Activated naive CD4-positive, alpha-beta T cell treated with anti-CD3 and anti-CD28 coated beads, Interleukin-2, amount 50 U/mL, for 24 hours (primary cell): Measurements from ENCODE around the gene CNOT3.
"Not testable (repeated sequence)": the region's sequence is repeated elsewhere in the genome, so short reads cannot be mapped to it uniquely, and the experiment has no call there.

Experiments
- H3K27ac Mint-ChIP-seq: one replicate; pipeline ENCODE4 v1.8.0; 2021; ENCODE audit warnings: mild to moderate bottlenecking, mixed read lengths
- H3K27me3 Mint-ChIP-seq: one replicate; pipeline ENCODE4 v1.8.0; 2021; ENCODE audit warnings: mixed read lengths
- H3K36me3 Mint-ChIP-seq: one replicate; pipeline ENCODE4 v1.8.0; 2021; ENCODE audit warnings: mixed read lengths
- H3K4me1 Mint-ChIP-seq: one replicate; pipeline ENCODE4 v1.8.0; 2021; ENCODE audit warnings: mixed read lengths
- H3K4me3 Mint-ChIP-seq: one replicate; pipeline ENCODE4 v1.8.0; 2021; ENCODE audit warnings: mild to moderate bottlenecking, mixed read lengths
- H3K9me3 Mint-ChIP-seq: one replicate; pipeline ENCODE4 v1.8.0; 2021; ENCODE audit warnings: mixed read lengths

The CNOT3 gene

GRCh38 chr19:54137699-54138488 lies at the start of gene CNOT3:
TSS of gene CNOT3 (plus strand) at chr19:54137762. CDS start at chr19:54142979, 5,217 bp downstream.
- H3K4me3 Mint-ChIP-seq, result peak within 1 kb of the TSS; percentile 90
- no peaks in the 10 kb centered on the region for H3K36me3 Mint-ChIP-seq
- H3K4me1 Mint-ChIP-seq, result peaks cover 48% of the 10 kb centered on the region

GRCh38 chr19:54094426-54095000 lies 43.0 kb upstream of the CNOT3 start:
- Mint-ChIP-seq H3K27me3 (peaks cover 11% of the 10 kb centered on the region), H3K9me3 (no peaks in the 10 kb centered on the region), H3K36me3 (no peaks in the 10 kb centered on the region), H3K4me3 (no peak overlapping the region), H3K4me1 (peaks cover 14% of the 10 kb centered on the region), H3K27ac (peak overlapping the region; percentile 14)

More at GRCh38 chr19:54137699-54138488, at the start of gene CNOT3:
- no peaks in the 10 kb centered on the region for H3K9me3 Mint-ChIP-seq
- peak within 1 kb of the TSS; percentile 88 for H3K27ac Mint-ChIP-seq
- H3K27me3 Mint-ChIP-seq, result no peaks in the 10 kb centered on the region

GRCh38 chr19:54095136-54095858 lies 42.3 kb upstream of the CNOT3 start:
- Mint-ChIP-seq H3K27ac (no peak overlapping the region), H3K36me3 (no peaks in the 10 kb centered on the region), H3K4me1 (peaks cover 14% of the 10 kb centered on the region), H3K27me3 (peaks cover 10% of the 10 kb centered on the region), H3K4me3 (peak overlapping the region; percentile 15), H3K9me3 (no peaks in the 10 kb centered on the region)

GRCh38 chr19:54095859-54096616 lies 41.5 kb upstream of the CNOT3 start:
- peak overlapping the region; percentile 80 for H3K4me3 Mint-ChIP-seq
- H3K27me3 Mint-ChIP-seq, H3K9me3 Mint-ChIP-seq, H3K36me3 Mint-ChIP-seq: not testable (repeated sequence)
- H3K4me1 Mint-ChIP-seq, result peaks cover 14% of the 10 kb centered on the region
- H3K27ac Mint-ChIP-seq, result peak overlapping the region; percentile 81

GRCh38 chr19:54096617-54097106 lies 40.9 kb upstream of the CNOT3 start:
- H3K27me3 Mint-ChIP-seq, result peaks cover 8% of the 10 kb centered on the region
- H3K9me3 Mint-ChIP-seq, result no peaks in the 10 kb centered on the region
- peaks cover 14% of the 10 kb centered on the region for H3K4me1 Mint-ChIP-seq
- H3K27ac Mint-ChIP-seq, result peak overlapping the region; percentile 48
- no peaks in the 10 kb centered on the region for H3K36me3 Mint-ChIP-seq
- peak overlapping the region; percentile 60 for H3K4me3 Mint-ChIP-seq

GRCh38 chr19:54099190-54099902 lies 38.2 kb upstream of the CNOT3 start:
- Mint-ChIP-seq H3K27me3 (peaks cover 3% of the 10 kb centered on the region), H3K36me3 (no peaks in the 10 kb centered on the region), H3K9me3 (no peaks in the 10 kb centered on the region), H3K4me3 (no peak overlapping the region), H3K4me1 (peaks cover 21% of the 10 kb centered on the region), H3K27ac (no peak overlapping the region)

- not testable (repeated sequence) for H3K9me3 Mint-ChIP-seq, H3K27ac Mint-ChIP-seq, H3K27me3 Mint-ChIP-seq, H3K4me3 Mint-ChIP-seq, H3K36me3 Mint-ChIP-seq
- H3K4me1 Mint-ChIP-seq, result peaks cover 20% of the 10 kb centered on the region
These were observed 37.7 kb upstream of the CNOT3 start for GRCh38 chr19:54099903-54100255.

GRCh38 chr19:54100561-54100960 lies 37.0 kb upstream of the CNOT3 start, which contains the start of gene OSCAR:
TSS of gene OSCAR (minus strand) at chr19:54100803. CDS start at chr19:54100792, 11 bp downstream.
- Mint-ChIP-seq H3K27ac (no peak within 1 kb of the TSS), H3K36me3 (no peaks in the 10 kb centered on the region), H3K27me3 (peaks cover 1% of the 10 kb centered on the region), H3K4me3 (peak within 1 kb of the TSS; percentile 67), H3K9me3 (no peaks in the 10 kb centered on the region), H3K4me1 (peaks cover 23% of the 10 kb centered on the region)

- Mint-ChIP-seq H3K4me3 (peak within 1 kb of the TSS; percentile 98), H3K4me1 (peaks cover 23% of the 10 kb centered on the region), H3K36me3 (peaks cover 4% of the 10 kb centered on the region), H3K9me3 (no peaks in the 10 kb centered on the region), H3K27me3 (no peaks in the 10 kb centered on the region), H3K27ac (peak within 1 kb of the TSS; percentile 91)
These were observed 35.0 kb upstream of the CNOT3 start, which contains the start of gene NDUFA3 for GRCh38 chr19:54102421-54103169. TSS of gene NDUFA3 (plus strand) at chr19:54102855. CDS start at chr19:54102879, 24 bp downstream.

GRCh38 chr19:54104998-54105715 lies 32.4 kb upstream of the CNOT3 start:
- Mint-ChIP-seq H3K9me3 (no peaks in the 10 kb centered on the region), H3K4me3 (peak overlapping the region; percentile 19), H3K27me3 (no peaks in the 10 kb centered on the region), H3K4me1 (peaks cover 23% of the 10 kb centered on the region), H3K36me3 (peaks cover 5% of the 10 kb centered on the region), H3K27ac (no peak overlapping the region)

- Mint-ChIP-seq H3K4me3 (peak overlapping the region; percentile 42), H3K27me3 (no peaks in the 10 kb centered on the region), H3K9me3 (no peaks in the 10 kb centered on the region), H3K36me3 (peaks cover 8% of the 10 kb centered on the region), H3K4me1 (peaks cover 23% of the 10 kb centered on the region), H3K27ac (peak overlapping the region; percentile 47)
These were observed 31.8 kb upstream of the CNOT3 start for GRCh38 chr19:54105796-54106195.

- no peaks in the 10 kb centered on the region for H3K27me3 Mint-ChIP-seq
- no peak overlapping the region for H3K27ac Mint-ChIP-seq
- peaks cover 23% of the 10 kb centered on the region for H3K4me1 Mint-ChIP-seq
- H3K36me3 Mint-ChIP-seq, result peaks cover 9% of the 10 kb centered on the region
- H3K9me3 Mint-ChIP-seq, result no peaks in the 10 kb centered on the region
- H3K4me3 Mint-ChIP-seq, result no peak overlapping the region
These were observed 30.8 kb upstream of the CNOT3 start for GRCh38 chr19:54106716-54107115.

GRCh38 chr19:54107876-54108490 lies 29.6 kb upstream of the CNOT3 start:
- H3K4me3 Mint-ChIP-seq, result no peak overlapping the region
- no peaks in the 10 kb centered on the region for H3K27me3 Mint-ChIP-seq
- H3K36me3 Mint-ChIP-seq, result peaks cover 9% of the 10 kb centered on the region
- H3K4me1 Mint-ChIP-seq, result peaks cover 18% of the 10 kb centered on the region
- no peaks in the 10 kb centered on the region for H3K9me3 Mint-ChIP-seq
- no peak overlapping the region for H3K27ac Mint-ChIP-seq
